H9 (cell line): ENCODE data around the gene PLG. TPM values are rescaled to one million over a fixed set of nuclear protein-coding genes. Genes with fewer than 3 reads are reported as not detected.

Experiments
- DNase-seq: peaks from one replicate; pipeline ENCODE4 v3.0.0-alpha.2; 2017
- H2AFZ ChIP-seq: one replicate; pipeline ENCODE4 v1.6.1; 2013; ENCODE audit warnings: mild to moderate bottlenecking, low read length, control low read depth, moderate library complexity
- H2AK5ac ChIP-seq: 2 replicates; pipeline ENCODE4 v1.6.1; 2013; ENCODE audit warnings: low read length, control low read depth, mixed read lengths; ENCODE audit not compliant: insufficient read length
- H2BK120ac ChIP-seq: one replicate; pipeline ENCODE4 v1.6.1; 2013; ENCODE audit warnings: low read depth, mild to moderate bottlenecking, low read length, control low read depth, inconsistent platforms; ENCODE audit not compliant: poor library complexity, severe bottlenecking
- H2BK12ac ChIP-seq: 2 replicates; pipeline ENCODE4 v1.6.1; 2013; ENCODE audit warnings: low read length, control low read depth, mixed read lengths, low read depth; ENCODE audit not compliant: insufficient read length
- H2BK15ac ChIP-seq: 2 replicates; pipeline ENCODE4 v1.6.1; 2013; ENCODE audit warnings: low read depth, low read length, control low read depth
- H2BK20ac ChIP-seq: one replicate; pipeline ENCODE4 v1.6.1; 2013; ENCODE audit warnings: low read depth, mild to moderate bottlenecking, low read length, control low read depth, inconsistent platforms; ENCODE audit not compliant: poor library complexity, severe bottlenecking
- H2BK5ac ChIP-seq: 2 replicates; pipeline ENCODE4 v1.6.1; 2013; ENCODE audit warnings: low read length, control low read depth, mixed read lengths; ENCODE audit not compliant: insufficient read length
- H3K14ac ChIP-seq: 2 replicates; pipeline ENCODE4 v1.6.1; 2013; ENCODE audit warnings: low read length, control low read depth; ENCODE audit not compliant: insufficient read depth
- H3K18ac ChIP-seq: 2 replicates; pipeline ENCODE4 v1.6.1; 2013; ENCODE audit warnings: low read depth, mild to moderate bottlenecking, mixed read lengths, low read length, control low read depth; ENCODE audit not compliant: insufficient read length
- H3K23ac ChIP-seq: 2 replicates; pipeline ENCODE4 v1.6.1; 2013; ENCODE audit warnings: low read length, control low read depth, mixed read lengths, low read depth; ENCODE audit not compliant: insufficient read length
- H3K23me2 ChIP-seq: 2 replicates; pipeline ENCODE4 v1.6.1; 2013; ENCODE audit warnings: low read depth, mild to moderate bottlenecking, mixed read lengths, low read length, control low read depth; ENCODE audit not compliant: insufficient read length, poor library complexity, severe bottlenecking
- H3K27ac ChIP-seq: 2 replicates; pipeline ENCODE4 v1.5.1; 2013; ENCODE audit warnings: low read length, control low read depth, mixed read lengths, low read depth; ENCODE audit not compliant: insufficient read length
- H3K27me3 ChIP-seq: 2 replicates; pipeline ENCODE4 v1.6.1; 2013; ENCODE audit warnings: low read length, control low read depth, inconsistent platforms; ENCODE audit not compliant: insufficient read depth
- H3K4ac ChIP-seq: 2 replicates; pipeline ENCODE4 v1.6.1; 2013; ENCODE audit warnings: low read depth, mild to moderate bottlenecking, control low read depth, inconsistent platforms, low read length, moderate library complexity
- H3K4me1 ChIP-seq: 2 replicates; pipeline ENCODE4 v1.6.1; 2013; ENCODE audit warnings: low read length, control low read depth, inconsistent platforms; ENCODE audit not compliant: insufficient read depth
- H3K4me2 ChIP-seq: 2 replicates; pipeline ENCODE4 v1.6.1; 2013; ENCODE audit warnings: low read length, control low read depth, mixed read lengths; ENCODE audit not compliant: insufficient read length, insufficient read depth
- H3K56ac ChIP-seq: 2 replicates; pipeline ENCODE4 v1.6.1; 2013; ENCODE audit warnings: low read depth, mild to moderate bottlenecking, mixed read lengths, low read length, control low read depth; ENCODE audit not compliant: insufficient read length
- H3K79me1 ChIP-seq: 2 replicates; pipeline ENCODE4 v1.6.1; 2013; ENCODE audit warnings: low read depth, mild to moderate bottlenecking, moderate library complexity, low read length, control low read depth, inconsistent platforms; ENCODE audit not compliant: insufficient read depth, poor library complexity, severe bottlenecking
- H3K79me2 ChIP-seq: 2 replicates; pipeline ENCODE4 v1.6.1; 2013; ENCODE audit warnings: low read length, control low read depth, inconsistent platforms; ENCODE audit not compliant: insufficient read depth
- H3K9ac ChIP-seq: 2 replicates; pipeline ENCODE4 v1.6.1; 2013; ENCODE audit warnings: low read length, control low read depth, mixed read lengths; ENCODE audit not compliant: insufficient read length; ENCODE audit errors: extremely low read depth
- H3K9me3 ChIP-seq: one replicate; pipeline ENCODE4 v1.6.1; 2013; ENCODE audit warnings: low read depth, low read length, inconsistent platforms; ENCODE audit not compliant: control insufficient read depth
- H3T11ph ChIP-seq: one replicate; pipeline ENCODE4 v1.6.1; 2013; ENCODE audit warnings: mild to moderate bottlenecking, low read length, control low read depth, inconsistent platforms
- H4K20me1 ChIP-seq: one replicate; pipeline ENCODE4 v1.6.1; 2013; ENCODE audit not compliant: control insufficient read depth, insufficient read length, insufficient read depth
- H4K5ac ChIP-seq: 2 replicates; pipeline ENCODE4 v1.6.1; 2013; ENCODE audit warnings: low read depth, mild to moderate bottlenecking, mixed read lengths, low read length, control low read depth; ENCODE audit not compliant: insufficient read length
- H4K8ac ChIP-seq: replicated peaks from 2 replicates; pipeline ENCODE4 v1.6.1; 2013; ENCODE audit warnings: low read length, control low read depth, mixed read lengths, low read depth; ENCODE audit not compliant: insufficient read length
- H4K91ac ChIP-seq: 2 replicates; pipeline ENCODE4 v1.6.1; 2013; ENCODE audit warnings: low read depth, mild to moderate bottlenecking, moderate library complexity, mixed read lengths, low read length, control low read depth; ENCODE audit not compliant: insufficient read length
- H3K27ac Mint-ChIP-seq, 3 experiments: 2 replicates in 2 of 3; 3 replicates in 1 of 3; pipeline ENCODE4 v1.8.0; 2020 to 2021; ENCODE audit warnings: mixed read lengths in 3 of 3, mild to moderate bottlenecking in 1 of 3, moderate library complexity in 1 of 3
- H3K27me3 Mint-ChIP-seq: 2 replicates; pipeline ENCODE4 v1.8.0; 2021; ENCODE audit warnings: low read depth, mild to moderate bottlenecking, moderate library complexity, mixed read lengths
- H3K36me3 Mint-ChIP-seq, 3 experiments: 2 replicates in 2 of 3; 3 replicates in 1 of 3; pipeline ENCODE4 v1.8.0; 2020 to 2021; ENCODE audit warnings: low read depth in 3 of 3, mixed read lengths in 3 of 3; ENCODE audit not compliant: insufficient read depth in 1 of 3
- H3K4me1 Mint-ChIP-seq, 2 experiments: 2 replicates each; pipeline ENCODE4 v1.8.0; 2020; ENCODE audit warnings: mixed read lengths in 2 of 2
- H3K4me3 Mint-ChIP-seq, 2 experiments: 2 replicates in 1 of 2; 3 replicates in 1 of 2; pipeline ENCODE4 v1.8.0; 2020 to 2021; ENCODE audit warnings: mild to moderate bottlenecking in 2 of 2, mixed read lengths in 2 of 2, moderate library complexity in 1 of 2
- H3K9me3 Mint-ChIP-seq, 2 experiments: 2 replicates in 1 of 2; 3 replicates in 1 of 2; pipeline ENCODE4 v1.8.0; 2020; ENCODE audit warnings: mild to moderate bottlenecking in 2 of 2, mixed read lengths in 2 of 2, moderate library complexity in 1 of 2
- CTCF ChIP-seq: fragments of 200-600 bp; sonication (generic); conservative IDR thresholded peaks from 3 replicates; pipeline ENCODE4 v1.8.0; 2021; ENCODE audit warnings: antibody characterized with exemption, mild to moderate bottlenecking
- WGBS: extraction: QIAGEN DNeasy Blood & Tissue Kit; methylation state at CpG from one replicate; pipeline ENCODE4 v1.1.7; 2013; ENCODE audit warnings: missing lambda C conversion rate, low lambda C conversion rate, mixed read lengths; ENCODE audit not compliant: insufficient read length; ENCODE audit errors: extremely low coverage; 5-methylcytosine and 5-hydroxymethylcytosine counted together
- total RNA-seq: library from RNA; stranded (reverse); gene quantifications from 2 replicates; pipeline ENCODE4 v1.2.1, GENCODE V29; 2021

Gene PLG
- total RNA-seq, 1 experiment from 2014 or later: not detected

GRCh38 chr6:160764847-160765246 is 62.8 kb downstream of the PLG start:
- Histone ChIP-seq H3K27ac (no peak overlapping the region), H3K23me2 (no peaks in the 10 kb centered on the region), H2BK20ac (no peak overlapping the region), H3K56ac (no peak overlapping the region), H4K20me1 (no peaks in the 10 kb centered on the region), H3K79me2 (no peaks in the 10 kb centered on the region), H2BK5ac (no peak overlapping the region), H4K5ac (no peak overlapping the region), H3T11ph (no peak overlapping the region), H3K18ac (no peak overlapping the region), H3K14ac (no peak overlapping the region), H4K91ac (no peak overlapping the region), H4K8ac (no peak overlapping the region), H2BK120ac (no peak overlapping the region), H3K9me3 (no peaks in the 10 kb centered on the region), H3K4me2 (no peak overlapping the region), H2BK15ac (no peak overlapping the region), H3K79me1 (no peaks in the 10 kb centered on the region), H3K23ac (no peak overlapping the region), H2BK12ac (no peak overlapping the region), H3K4ac (no peak overlapping the region), H3K9ac (no peak overlapping the region), H2AK5ac (no peak overlapping the region), H3K27me3 (no peaks in the 10 kb centered on the region; the same call in 1 of the 2 replicates), H3K4me1 (no peaks in the 10 kb centered on the region), H2AFZ (no peak overlapping the region)
- H3K27me3 Mint-ChIP-seq: peaks cover 23% of the 10 kb centered on the region
- no peak for DNase-seq
- peaks cover 10 to 21% of the 10 kb centered on the region in 2 experiments for H3K4me1 Mint-ChIP-seq
- H3K9me3 Mint-ChIP-seq: peaks cover 12 to 16% of the 10 kb centered on the region in 2 experiments
- H3K27ac Mint-ChIP-seq: no peak overlapping the region; a peak in 1 of 7 replicates
- H3K36me3 Mint-ChIP-seq: peaks cover 0 to 10% (median 4%) of the 10 kb centered on the region in 3 experiments; a peak in 4 of 7 replicates
- WGBS: 100% methylated on average over 1 of the region's 5 CpGs
- TF ChIP-seq CTCF: no peak
- peak overlapping the region in 1 of 2 experiments; percentile 18; a peak in 1 of 5 replicates for H3K4me3 Mint-ChIP-seq
